ENCODE data around the gene TCERG1L.

DNA sequence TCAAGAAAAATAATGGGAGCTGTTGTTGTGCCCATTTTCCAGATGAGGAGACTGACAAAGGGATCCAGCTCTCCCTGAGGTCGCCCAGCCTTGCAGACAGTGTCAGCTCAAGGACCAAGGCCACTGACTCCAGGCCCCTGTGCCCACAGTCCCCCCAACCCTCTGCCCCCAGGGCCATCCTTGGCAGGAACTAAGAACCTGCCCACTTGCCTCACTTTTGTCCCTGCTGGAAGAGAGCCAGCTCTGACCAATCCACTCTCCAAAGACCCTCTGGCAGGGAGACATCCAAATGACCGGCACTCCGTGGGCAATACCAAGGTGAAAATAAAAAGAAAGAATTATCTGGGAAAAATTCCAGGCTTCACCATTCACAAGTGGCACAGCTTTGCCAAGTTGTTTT is 101.3 kb downstream of the TCERG1L start:
- no peak for TF ChIP-seq CTCF (IDR thresholded peaks at IDR 0.05)
- TF ChIP-seq POLR2A (IDR thresholded peaks at IDR 0.05): no peak
